Cardiac fibroblast (primary cell): ENCODE data around the gene MORN1.

ENCODE experiments used
- DNase-seq, 2 donors: peaks; one replicate each; pipeline versions ENCODE4 v3.0.0 to v3.0.0-alpha.2; 2010; ENCODE audit warnings: low read depth in 2 of 2
- H3K4me3 ChIP-seq, 2 donors: replicated peaks in 1 of 2; 1 replicate in 1 of 2; 2 replicates in 1 of 2; pipeline ENCODE4 v1.5.1; 2011; ENCODE audit warnings: low read depth in 2 of 2, low read length in 2 of 2, mild to moderate bottlenecking in 2 of 2, moderate library complexity in 1 of 2
- TF ChIP-seq, protein P1 (sequence below): IDR thresholded peaks from one replicate; pipeline ENCODE4 v1.5.1; 2011; ENCODE audit warnings: low read depth, mild to moderate bottlenecking, low read length, inconsistent platforms

MORN1 gene

DNA sequence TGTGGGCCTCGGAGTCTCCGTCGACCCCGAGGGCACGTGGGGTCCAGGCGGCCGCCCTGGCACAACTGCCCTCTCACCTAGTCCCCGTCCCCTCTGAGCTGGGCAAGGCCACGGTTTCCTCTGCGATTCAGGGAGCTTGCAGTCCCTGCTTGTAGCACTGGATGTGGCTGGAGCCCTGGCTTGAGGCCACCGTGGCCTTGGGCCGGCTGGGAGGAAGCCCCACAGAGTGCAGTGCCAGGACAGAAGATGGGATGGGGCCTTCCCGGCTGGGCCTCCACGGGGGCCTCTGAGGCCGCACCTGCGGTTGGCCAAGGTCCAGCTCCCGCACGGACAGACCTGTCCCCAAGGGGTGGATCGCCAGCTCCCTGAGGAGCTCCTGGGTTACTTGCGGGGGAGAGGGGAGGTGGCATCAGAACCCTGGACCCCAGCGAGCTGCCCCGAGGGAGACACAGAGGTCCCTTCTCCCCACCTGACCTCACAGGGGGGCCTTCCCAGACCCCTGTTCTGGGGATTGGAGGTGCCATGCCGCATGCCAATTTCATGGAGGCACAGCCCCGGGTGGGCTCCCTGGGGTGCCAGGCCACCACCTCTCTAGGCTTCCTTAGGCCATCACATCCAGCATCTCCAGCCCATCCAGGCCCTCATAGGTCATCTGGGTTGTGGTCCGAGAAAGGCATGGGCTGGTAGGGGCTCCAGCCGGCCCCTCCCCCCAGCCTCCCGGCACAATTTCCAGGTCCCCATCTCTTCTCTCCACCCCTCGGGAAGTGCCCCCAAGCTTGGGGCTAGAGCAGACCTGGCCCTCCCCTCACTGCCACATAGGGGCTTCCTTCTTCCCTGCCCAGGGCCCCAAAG is 80.8 kb downstream of the MORN1 start:
- H3K4me3 ChIP-seq = no peak overlapping the region
- TF ChIP-seq, protein P1, sequence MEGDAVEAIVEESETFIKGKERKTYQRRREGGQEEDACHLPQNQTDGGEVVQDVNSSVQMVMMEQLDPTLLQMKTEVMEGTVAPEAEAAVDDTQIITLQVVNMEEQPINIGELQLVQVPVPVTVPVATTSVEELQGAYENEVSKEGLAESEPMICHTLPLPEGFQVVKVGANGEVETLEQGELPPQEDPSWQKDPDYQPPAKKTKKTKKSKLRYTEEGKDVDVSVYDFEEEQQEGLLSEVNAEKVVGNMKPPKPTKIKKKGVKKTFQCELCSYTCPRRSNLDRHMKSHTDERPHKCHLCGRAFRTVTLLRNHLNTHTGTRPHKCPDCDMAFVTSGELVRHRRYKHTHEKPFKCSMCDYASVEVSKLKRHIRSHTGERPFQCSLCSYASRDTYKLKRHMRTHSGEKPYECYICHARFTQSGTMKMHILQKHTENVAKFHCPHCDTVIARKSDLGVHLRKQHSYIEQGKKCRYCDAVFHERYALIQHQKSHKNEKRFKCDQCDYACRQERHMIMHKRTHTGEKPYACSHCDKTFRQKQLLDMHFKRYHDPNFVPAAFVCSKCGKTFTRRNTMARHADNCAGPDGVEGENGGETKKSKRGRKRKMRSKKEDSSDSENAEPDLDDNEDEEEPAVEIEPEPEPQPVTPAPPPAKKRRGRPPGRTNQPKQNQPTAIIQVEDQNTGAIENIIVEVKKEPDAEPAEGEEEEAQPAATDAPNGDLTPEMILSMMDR = no peak
- no peak for DNase-seq

DNA sequence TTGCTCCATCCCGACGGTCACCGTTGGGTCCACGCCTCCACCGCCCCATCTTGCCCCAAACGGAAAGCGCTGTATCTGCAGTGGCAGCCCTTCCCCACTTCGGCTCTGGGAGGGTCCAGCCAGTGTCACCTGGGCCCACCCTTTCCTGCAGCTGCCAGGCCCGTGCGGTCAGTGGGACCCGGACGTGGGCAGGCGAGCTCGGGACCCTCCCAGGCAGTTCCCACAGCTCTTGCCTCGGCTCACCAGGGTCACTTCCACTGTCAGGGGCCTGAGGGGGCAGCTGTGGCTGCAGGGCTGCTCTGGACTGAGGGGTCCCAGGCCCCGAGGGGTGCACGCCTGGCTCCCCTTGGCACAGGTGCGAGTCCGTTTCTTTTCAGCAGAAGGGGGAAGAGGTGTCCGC is 82.5 kb downstream of the MORN1 start:
- no peak for DNase-seq
- TF ChIP-seq, protein P1 = no peak
- no peak overlapping the region for H3K4me3 ChIP-seq

DNA sequence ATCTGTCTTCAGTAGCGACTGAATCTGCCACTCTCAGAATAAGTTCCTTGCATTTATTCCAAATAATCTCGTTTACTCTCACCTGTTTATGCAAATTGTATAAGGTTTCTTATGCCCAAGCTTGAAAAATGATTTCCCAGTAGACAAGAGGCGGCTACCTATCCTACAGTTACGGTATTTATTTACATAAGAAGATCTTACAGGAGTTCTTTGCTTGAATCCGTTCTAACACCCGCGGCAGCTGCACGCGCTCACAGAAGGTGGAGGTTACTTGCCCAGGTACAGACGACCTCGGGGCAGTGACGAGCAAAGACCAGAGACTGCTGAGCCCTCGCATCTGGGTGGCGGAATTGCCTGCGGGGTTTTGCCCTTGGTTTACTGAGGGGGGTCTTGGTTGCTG is 83.4 kb downstream of the MORN1 start:
- no peak for DNase-seq
- H3K4me3 ChIP-seq = no peak overlapping the region
- TF ChIP-seq, protein P1 = no peak

DNA sequence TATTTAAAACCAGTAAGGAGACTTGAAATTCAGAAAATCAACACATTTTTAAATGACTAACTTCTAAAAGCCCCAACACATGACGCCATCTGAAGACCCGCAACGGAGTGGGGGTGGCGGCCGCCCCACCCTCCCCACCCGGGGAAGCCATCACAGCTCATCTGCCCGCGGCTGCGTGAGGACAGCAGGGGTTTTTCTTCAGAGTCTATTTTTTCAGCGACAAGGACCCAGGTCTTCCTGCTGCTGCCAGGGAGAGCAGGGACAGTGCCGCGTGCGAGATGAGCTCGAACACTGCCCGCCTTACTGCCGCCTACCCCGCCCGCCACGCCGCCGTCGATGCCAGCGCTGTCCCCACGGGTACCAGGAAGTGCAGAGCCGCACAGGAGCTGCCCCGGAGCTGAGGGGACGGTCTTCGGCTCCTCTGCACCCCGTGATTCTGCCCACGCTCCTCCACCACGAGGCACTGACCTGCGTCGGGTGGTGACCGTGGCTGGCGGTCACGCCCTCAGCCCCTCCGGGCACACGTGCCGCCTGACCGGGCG is 84.2 kb downstream of the MORN1 start:
- no peak overlapping the region for H3K4me3 ChIP-seq
- DNase-seq = no peak
- TF ChIP-seq, protein P1 = no peak

DNA sequence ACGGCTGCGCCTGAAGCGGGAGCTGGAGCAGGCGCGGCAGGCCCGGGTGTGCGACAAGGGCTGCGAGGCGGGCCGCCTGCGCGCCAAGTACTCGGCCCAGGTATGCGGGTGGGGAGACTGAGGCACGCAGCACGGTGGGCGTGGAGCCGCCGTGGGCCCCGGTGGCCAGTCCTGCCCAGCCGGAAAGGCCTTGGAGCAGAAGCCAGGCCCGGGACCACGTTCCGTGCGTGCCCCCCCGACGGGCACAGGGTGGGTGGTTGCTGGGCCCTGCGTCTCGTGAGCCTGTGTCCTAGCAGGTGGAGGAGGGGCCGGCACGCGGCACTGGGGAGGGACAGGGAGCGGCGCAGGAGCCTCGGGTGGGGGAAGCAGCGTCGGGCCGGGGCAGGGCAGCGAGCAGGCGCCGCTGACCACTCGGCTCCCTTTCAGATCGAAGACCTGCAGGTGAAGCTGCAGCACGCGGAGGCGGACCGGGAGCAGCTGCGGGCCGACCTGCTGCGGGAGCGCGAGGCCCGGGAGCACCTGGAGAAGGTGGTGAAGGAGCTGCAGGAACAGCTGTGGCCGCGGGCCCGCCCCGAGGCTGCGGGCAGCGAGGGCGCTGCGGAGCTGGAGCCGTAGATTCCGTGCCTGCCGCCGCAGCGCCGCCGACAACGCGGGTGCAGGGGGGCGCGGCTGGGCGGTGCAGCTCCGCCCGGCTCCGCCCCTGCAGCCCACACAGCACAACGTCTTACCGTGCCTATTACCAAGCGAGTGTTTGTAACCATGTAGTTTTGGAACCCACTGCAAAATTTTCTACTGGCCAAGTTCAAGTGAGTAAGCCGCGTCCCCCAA is 85.0 kb downstream of the MORN1 start:
- no peak overlapping the region for H3K4me3 ChIP-seq
- TF ChIP-seq, protein P1 = no peak
- DNase-seq = no peak

DNA sequence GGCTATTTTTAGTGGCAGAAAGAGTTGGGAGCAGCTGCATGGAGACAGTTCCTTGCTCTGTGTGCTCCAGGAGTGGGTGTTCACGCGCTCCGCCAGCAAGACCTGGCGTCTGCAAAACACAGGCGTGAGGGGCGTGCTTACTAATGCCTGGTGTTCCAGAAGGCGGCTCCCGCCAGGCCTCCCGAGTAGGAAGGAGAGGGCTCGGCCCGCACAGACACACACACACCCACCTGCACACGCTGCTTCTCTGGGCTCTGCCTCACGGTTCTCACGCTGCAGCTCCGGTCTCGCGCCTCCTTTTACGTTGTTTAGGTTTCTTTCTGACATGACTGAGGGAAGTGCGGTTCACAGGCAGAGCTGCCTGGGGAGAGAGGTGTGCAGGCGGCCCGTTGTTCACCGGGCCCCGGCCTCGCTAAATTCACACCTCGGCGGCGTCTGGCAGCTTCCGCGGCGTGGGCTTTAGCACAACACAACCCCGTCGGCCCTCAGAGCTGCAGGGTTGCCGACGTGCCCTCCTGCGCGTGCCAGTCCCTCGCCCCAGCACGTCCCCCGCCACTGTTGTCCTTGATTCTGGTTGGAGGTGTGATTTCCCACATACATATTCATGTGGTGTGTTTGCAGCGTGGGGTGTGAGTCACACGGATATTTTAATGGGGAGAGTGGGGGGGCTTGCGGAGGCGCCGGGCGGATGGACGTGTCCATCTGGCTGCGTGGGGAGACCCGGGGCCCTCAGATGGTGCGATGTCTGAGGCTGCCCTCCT is 86.3 kb downstream of the MORN1 start:
- H3K4me3 ChIP-seq = no peak overlapping the region
- no peak for DNase-seq
- TF ChIP-seq, protein P1 = no peak
